GM19238 (cell line): ENCODE results near the gene FHIT.

Source experiments
- DNase-seq: peaks from one replicate; pipeline ENCODE4 v3.0.0; 2011; ENCODE audit warnings: low spot score; ENCODE audit not compliant: insufficient read length

The FHIT gene

DNA sequence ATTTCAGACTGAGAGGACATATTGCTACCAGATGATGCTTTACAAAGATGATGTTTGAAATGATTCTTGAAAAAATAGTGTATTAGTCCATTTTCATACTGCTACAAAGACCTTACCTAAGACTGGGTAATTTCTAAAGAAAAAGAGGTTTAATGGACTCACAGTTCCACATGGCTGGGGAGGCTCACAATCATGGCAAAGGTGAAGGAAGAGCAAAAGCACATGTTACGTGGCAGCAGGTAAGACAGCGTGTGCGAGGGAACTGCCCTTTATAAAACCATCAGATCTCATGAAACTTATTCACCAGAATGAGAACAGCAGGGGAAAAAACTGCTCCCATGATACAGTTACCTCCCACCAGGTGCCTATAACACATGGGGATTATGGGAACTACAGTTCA, 1543.0 kb downstream of the FHIT start:
- DNase-seq = no peak

DNA sequence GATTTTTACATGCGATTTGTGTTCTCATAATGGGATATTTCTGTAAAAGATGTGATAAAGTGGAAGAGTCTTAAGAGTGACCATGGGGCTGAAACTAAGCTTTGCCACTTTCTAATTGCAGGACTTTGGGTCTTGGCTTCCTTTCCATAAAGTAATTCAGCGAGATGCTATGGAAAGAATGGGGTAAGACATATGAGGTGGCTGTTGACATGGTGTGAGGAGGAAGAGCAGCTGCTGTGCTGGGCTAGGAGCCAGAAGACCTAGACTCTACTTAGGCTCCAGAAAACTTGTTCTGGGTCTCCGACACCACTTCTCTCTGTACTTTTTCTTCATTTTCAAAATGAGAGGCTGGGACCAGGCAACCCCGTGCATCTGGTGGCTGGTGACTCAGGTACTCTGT, 1547.0 kb downstream of the FHIT start:
- no peak for DNase-seq

DNA sequence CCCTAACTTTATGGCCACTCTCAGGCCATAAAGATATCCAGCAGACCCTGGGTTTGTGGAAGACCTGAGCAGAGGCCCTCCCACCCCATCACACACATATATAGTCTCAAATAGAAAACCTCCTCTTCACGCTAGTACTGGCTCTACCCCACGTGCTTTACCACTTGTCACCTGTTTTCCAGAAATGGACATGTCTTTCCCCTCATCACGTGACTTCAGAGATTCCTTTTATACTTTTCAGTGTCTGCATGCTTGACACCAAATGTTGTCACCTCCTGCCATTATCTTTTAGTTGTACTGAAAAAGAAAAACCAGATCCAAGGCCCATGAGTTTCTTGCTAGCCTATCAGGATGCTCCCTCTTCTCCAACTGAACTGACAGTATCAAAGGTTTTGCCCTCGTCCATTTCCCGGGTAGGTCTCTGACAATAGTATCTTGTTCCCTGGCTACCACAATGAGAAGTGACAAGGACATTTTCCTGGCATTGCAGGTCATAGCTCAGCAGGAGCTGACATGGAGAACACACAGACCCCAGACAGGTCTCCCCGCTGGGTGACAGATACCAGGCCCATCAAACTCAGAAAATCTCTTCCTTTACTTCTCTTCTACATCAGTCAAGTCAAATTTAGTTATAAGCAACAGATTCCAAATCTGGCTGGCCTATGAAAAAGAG, 1551.5 kb downstream of the FHIT start:
- DNase-seq = no peak
